ENCODE results near the gene TBC1D24.

The TBC1D24 gene

DNA sequence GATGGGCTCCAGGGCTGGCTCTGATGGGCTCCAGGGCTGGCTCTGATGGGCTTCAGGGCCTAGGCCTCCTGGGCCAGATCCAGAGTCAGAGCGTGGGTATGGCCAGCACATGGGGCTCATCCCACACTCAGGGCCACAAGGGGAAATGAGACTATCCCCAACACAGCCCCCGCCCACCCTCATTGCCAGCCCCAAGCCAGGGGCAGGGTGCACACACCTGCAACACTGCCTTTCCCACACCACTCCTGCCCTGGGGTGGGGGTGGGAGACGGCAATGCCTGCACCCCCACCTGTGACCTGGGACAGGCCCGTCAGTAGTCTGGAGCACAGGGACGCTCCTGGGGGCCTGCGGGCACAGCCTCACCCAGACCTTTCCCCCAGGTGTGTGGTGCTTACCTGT lies 24.5 kb downstream of the TBC1D24 start:
- no peak for DNase-seq (ENCODE audit: low read depth)

DNA sequence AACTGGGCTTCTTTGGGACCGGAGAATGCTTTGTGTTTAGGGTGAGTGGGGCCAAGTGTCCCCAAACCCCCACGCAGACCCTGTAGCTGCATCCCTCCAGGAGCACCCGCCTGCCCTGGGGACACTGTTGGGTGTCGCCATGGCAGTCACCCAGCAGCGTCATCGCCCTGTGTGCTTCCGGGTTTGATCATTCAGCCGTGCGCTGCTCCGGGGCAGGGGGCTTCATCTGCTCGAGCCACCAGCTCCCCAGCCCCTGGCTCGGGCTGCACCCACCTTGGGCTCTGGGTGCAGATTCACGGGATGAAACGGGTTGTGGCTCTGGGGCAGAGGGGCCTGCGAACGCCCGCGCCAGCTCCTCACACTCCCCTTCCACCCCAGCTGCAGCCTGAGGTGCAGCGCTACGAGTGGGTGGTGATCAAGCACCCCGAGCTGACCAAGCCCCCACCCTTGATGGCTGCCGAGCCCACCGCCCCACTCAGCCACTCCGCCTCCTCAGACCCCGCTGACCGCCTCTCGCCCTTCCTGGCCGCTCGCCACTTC lies 25.0 kb downstream of the TBC1D24 start:
- DNase-seq (ENCODE audit: low read depth): no peak

DNA sequence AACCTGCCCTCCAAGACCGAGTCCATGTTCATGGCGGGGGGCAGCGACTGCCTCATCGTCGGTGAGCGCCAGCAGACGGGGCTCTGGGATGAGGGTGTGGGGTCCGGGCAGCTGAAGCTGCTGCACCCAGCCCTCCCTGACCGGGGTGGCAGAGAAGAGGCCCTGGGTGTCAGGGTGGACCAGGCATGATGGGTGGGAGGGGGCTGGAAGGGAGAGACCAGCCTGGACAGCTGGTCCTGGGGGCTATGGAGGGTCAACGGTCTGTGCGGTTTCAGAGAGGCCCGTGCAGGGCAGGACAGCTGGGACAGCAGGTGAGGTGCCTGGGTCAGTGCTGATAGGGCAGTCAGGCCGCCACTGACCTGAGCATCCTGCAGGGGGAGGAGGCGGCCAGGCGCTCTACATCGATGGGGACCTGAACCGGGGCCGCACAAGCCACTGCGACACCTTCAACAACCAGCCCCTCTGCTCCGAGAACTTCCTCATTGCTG lies 25.5 kb downstream of the TBC1D24 start:
- no peak for DNase-seq (ENCODE audit: low read depth)

DNA sequence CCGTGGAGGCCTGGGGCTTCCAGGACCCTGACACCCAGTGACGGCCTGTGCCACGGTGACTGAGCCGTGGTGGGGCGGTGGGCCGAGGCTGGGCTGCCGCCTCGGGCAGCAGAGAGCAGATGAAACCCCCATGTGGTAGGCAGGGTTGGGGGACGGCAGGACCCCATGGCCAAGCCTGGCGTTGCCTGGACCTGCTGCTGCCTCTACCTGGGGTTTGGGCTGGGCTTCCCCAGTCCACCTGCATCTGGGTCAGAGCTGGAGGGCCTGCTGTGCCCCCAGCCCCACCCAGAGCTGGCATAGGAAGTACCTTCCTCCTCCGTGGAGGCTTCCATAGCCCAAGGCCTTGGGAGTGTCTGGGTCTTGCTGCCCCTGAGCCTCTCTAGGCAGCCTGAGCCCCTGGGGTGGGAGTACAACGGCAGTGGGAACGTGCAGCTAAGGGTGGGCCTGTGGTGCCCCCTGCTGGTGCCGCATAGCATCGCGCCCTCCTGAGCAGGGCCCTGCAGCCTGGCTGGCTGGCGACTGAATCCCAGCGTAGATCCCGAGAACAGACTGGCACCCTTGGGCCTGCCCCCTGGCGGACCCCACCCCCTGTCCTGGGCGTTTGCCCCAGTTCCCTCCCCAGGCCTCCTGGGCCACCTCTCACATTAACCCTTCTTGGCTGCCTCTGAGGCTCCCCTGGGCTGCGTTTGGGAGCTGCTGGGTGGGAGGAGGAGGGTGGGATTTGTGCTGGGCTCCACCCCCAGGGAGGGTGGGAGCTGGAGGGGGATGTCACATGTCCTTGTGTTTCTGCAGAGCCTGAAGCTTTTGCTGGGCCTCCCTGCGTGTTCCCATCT lies 26.2 kb downstream of the TBC1D24 start:
- peak; percentile 74 for DNase-seq (ENCODE audit: low read depth)

DNA sequence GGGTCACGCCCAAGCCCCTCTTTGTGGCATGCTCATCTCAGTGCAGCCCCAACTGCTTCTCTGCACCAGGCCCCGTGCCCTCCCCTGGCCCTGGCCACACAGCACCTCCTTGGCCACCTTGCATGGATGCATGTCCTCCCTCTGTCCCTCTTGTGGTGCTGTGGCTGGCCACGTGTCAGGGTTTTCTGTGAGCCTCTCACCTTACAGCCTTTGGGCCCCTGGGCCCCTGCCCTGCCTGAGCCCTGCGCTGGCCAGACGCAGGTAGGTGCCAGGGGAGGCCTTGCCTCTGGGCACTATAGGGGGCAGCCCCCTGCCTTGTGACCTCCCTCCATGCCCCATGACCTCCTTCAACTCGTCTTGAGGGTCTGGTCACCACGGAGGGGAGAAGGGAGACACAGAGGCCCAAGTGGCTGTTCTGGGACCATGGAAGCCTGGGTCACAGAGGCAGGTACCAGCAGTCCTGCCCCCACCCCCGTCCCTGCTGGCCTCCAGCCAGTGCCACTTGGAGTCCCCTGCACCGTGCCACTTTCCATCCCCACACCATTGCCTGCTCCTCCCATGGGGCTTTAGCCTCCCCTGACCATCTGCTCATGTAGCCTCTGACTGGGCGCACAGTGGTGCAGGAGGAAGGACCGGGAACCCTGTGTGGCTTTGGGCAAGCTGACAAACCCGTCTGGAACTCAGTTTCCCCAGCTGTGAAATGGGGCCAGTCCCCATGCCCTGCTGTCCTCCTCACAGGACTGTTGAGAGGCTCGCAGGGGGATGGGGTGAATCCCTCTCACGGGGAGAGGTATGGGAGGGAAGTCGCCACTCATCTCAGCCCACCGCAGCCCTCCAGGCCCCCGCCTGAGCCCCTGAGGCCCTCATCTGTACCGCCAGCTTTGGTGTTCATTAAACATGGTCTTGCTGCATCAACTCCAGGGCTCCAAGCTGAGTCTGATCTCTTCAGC lies 27.3 kb downstream of the TBC1D24 start:
- no peak for DNase-seq (ENCODE audit: low read depth)

DNA sequence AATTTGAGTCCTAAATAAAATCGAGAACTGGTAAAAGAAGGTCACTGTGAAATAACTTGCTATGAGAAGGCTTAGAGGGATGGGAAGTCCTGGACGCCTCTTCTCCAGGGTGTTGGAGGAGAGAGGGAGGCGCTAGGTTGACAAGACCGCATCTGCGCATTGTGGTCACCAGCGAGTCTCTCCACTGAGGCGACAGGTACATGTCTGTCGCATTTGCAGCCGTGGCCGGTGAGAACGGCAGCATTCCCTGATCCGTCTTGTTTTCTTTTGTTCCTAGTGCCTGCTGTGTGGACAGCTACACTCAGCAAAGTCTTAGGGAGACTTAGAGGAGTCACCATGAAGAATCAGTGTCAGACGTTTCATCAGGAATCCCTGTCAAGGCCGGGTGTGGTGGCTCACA lies 30.8 kb downstream of the TBC1D24 start:
- DNase-seq (ENCODE audit: low read depth): no peak

DNA sequence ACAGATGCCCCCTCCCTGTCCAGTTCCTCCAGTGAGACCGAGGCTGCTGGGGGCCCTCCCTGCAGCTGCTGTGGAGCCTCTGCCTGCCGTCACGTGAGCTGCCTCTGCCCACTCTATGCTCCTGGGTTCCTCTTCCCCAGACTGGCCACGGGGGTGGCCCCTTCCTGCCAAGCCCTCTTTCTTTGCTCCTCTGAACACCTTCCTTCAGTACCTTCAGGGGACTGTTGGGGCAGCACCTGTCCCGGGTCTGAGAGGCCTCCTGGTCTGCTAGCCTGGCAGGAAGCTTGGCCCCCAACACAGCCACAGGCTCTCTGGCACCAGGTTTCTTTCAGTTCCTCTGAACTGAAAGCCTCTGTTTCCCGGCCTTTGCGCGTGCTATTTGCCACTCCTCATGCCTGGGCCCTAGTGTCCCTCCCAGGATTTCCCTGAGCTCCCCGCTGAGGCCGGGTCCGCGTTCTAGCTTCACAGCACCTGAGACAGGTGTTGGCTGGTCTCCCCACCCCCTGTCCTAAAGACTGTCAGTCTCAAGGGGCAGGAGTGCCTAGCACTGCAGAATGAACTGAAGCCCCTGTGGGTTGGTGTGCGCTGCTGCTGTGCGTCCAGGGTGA lies 32.2 kb downstream of the TBC1D24 start:
- DNase-seq (ENCODE audit: low read depth): no peak

DNA sequence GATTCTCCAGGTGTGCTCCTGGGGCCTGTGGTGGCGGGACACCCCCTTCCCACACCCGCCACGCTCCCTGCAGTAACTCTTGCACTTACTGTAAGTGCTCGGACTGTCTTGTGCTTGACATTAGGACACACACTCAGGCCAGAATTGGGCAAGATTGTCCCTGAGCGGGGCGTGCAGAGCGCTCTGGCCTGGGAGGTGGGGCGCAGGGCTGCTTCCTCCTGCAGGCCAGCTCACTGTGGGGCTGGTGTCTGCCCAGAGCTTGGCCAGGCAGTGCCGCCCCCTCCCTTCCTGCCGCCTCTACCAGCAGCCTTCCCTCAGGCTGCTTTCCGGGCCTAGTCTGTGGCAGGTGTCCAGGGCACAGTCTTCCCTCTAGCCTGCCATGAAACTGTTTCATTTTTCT lies 32.7 kb downstream of the TBC1D24 start:
- no peak for DNase-seq (ENCODE audit: low read depth)

DNA sequence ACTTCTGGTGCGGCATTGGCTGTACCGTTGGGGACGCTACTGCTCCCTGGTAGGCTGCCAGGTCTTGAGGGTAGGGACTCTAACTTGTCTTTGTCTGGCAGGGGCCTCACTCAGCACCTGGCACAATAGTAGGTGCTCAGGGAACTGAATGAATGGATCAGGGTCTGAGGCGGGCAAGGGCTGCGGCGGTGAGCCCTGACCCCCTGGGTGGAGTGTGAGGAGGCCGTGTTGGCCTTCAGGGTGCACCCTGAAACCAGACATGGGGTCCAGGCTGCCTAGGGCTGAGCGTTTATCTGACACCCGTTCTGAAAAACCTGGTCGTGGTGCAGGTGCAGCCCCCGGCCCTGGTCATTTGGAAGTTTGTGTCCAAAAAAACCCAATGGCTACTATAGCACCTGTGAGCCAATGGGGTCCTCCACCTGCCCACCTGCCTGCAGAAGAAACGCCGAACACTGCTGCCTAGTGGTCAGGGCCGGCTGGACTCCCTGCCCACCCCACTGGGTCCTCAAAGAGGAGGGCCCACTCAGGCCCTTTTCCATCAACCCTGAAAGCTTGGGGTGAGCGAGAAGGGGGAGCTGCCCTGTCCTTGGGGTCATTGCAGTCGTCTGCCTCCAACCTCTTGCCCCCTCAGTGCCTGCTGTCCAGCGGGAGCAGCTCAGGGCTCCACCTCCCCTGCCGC lies 33.9 kb downstream of the TBC1D24 start:
- DNase-seq (ENCODE audit: low read depth): no peak

DNA sequence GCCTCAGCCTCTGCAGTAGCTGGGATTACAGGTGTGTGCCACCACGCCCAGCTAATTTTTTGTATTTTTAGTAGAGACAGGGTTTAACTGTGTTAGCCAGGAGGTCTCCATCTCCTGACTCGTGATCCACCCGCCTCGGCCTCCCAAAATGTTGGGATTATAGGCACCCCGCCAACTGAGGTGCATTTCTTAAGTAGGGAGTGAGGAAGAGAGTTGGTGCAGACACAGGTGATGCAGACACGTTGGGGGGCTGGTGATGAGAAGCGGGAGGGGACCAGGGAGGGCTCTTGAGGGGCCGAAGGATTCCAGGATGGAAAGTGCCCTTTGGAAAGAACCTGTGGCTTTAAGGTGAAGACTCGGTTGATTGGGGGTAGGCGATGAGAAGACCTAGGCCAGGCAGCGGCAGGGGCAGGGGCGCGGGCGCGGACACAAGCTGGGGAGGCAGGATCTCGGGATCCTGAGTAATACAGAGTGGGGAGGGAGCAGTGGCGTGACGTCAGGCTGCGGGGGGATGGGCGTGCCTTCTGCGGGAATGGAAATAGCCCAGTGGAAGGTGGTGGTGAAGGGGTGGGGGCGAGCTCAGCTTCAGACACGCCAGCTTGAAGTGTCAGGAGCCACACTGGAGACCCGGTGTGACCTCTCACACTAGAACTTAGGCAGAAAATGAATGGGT lies 36.3 kb downstream of the TBC1D24 start:
- DNase-seq (ENCODE audit: low read depth): no peak

DNA sequence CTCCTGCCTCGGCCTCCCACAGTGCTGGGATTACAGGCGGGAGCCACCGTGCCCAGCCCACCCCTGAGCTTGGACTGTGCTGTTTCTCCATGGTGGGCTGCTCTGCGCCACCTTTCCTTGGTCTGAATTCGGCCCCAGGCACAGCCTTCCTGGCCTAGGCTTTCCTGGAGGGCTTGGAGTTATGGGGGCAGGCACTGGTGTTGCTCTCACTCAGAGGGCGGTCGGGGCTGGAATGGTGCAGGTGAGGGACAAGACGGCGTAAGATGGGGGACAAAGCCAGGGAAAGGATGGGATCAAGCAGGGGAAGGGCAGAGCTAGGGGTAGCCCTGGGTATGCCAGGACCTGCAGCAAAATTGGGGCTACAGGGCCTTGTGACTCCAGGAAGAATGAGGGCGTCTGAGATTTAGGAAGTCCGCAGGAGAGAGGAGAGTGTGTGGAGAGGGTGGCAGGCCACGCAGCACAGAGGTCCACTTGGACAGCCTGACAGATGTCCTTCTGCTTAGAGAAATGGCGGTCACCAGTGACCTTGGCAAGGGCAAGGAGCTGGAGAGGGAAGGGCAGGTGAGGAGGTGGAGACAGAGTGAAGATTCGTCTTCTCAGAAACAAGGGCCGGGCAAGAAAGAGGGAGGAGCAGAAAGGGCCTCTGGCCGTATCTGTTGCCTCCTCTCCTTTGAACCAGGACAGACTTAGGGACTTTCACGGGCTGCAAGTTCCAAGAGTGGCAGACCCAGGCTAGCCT lies 37.2 kb downstream of the TBC1D24 start:
- no peak for DNase-seq (ENCODE audit: low read depth)

DNA sequence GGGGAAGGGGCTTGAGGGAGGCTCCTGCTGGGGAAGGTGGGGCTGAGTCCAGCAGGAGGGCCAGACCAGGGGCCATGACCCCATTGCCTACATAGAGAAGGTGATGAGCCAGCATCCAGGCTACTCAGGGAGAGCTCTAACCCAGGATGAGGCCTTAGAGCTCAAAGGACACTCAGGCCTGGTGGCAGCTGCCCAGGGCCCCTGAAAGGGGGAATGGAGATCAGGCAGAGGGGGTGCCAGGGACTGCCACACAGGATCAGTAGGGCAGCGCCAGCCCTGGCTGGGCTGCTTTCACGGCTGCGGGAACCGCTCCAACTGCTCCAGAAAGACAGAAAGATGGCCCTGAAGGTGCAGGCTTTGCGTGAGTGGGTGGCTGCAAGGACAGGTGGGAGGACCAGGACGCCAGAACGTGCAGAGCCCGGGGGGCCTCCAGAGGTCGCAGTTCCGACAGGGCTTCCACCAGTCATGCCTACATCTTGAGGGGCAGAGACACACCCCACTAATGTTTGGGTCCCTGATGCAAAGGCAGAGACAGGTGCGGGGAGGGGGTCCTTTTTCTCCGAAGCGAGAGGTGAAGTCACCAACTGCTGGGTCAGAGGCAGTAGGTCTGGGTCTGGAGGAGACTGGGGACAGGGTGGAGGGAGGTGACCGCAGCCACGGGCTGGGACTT lies 37.9 kb downstream of the TBC1D24 start:
- no peak for DNase-seq (ENCODE audit: low read depth)

DNA sequence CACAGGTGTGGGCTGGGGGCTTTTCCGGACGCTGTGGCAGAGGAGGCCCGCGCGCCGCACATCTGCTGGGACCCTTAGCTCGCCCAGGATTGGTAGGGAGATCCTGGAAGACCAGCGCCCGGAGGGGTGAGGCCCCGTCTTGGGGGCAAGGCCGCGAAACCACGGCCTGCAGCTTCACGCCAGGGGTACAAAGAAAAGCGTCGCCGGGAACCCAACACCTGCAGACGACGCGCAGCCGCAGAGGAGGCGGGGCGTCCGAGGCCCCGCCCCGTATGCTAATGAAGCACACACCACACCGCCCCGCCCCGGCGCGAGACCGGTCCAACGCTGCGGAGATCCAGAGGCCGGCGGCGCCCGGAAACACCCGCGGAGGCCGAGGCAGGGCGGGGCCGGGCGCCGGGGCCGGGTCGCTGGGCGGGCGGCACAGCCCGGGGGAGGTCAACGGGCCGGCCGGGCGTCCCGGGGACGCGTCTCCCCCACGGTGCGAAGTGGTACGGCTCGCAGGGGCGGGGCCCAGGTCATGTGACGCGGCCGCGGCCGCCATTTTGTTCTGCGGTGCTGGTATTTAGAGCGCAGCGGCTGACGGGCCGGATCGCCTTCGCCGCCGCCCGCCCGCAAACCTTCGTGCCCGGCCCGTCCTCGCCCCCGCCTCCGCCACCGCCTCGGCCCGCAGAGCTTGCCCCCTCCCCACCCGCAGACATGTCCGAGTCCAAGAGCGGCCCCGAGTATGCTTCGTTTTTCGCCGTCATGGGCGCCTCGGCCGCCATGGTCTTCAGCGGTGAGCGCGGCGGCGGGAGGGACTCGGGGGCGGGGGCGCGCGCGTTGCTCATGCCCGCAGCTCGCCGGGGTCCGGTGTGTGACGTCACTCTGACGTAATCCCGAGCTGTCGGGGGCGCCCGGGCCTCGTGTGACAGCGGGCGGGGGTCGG lies 38.7 kb downstream of the TBC1D24 start, which contains the start of gene ATP6V0C:
ATP6V0C (plus strand) TSS at position 548 of the 928 bp plus-strand sequence; CDS start at position 700, 152 bp downstream.
- DNase-seq (ENCODE audit: low read depth): peak; percentile 85

DNA sequence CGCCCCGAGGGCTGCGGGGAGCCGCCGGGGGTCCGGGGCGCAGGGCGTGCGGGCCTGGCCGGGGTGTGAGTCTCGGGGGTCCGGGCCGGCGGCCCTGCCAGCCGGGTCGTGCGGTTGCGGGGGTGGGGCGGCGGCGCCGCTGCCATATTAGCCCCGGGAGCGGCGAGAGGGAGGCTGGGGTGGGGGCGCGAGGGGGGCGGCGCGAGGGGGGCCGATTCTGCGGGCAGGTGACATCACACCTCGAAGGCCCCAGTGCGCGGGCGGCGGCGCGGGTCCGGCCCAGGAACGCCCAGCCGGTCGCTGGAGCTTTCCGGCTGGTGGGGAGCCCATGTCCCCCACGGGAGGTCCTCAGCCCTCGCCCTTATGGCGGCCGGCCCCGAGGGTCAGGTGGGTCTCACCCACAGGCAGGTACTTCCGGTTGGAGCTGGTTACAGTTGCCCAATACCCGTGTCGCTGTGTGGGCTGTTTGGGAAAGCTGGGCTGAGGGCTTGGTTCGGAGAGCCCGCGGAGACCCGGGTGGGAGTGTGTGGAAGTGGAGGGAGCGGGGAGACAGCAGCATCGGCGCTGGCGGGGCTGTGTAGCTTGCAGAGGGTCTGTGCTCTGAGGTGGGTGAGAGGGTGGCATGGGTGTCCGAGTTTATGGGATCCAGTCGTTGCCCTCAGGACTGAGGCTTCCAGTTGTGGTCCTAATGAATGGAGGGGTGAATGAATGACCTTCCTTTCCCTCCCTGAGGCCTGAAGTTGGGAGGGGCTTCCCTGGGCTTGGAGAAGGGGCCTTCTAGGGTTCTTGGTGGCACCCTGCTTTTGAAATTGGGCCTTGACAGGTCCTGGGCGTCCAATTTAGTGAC lies 39.6 kb downstream of the TBC1D24 start:
- no peak for DNase-seq (ENCODE audit: low read depth)

DNA sequence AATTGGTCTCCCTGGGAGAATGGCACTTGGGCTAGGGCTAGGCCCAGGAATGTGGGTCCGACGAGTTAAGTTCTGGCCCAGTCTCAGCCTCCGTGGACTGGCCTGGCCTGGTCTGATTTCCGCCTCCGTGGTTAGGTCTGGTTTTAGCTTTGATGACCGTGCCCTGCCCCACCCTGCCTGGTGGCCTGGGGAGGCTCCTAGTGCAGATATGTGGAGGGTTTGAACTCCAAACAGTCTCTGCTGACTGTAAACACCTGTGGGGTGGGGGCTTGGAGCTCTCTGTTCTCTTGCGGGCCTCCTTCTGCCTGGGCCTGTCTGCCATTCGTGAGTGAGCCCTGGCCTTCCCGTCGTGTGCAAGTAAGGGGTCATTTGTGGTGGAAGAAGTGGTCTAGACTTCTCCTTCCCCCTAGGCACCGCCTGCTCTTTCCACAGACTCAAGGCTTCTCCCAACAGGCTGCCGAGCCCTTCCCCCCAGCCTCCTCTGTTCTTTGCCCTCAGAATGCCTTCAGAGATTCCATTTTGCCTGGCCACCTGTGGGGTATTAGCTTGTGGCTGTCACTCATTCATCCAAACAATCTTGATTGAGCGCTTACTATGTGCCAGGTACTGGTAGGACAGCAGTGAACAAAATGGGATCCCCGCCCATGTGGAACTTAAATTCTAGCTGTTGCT lies 40.4 kb downstream of the TBC1D24 start:
- no peak for DNase-seq (ENCODE audit: low read depth)

DNA sequence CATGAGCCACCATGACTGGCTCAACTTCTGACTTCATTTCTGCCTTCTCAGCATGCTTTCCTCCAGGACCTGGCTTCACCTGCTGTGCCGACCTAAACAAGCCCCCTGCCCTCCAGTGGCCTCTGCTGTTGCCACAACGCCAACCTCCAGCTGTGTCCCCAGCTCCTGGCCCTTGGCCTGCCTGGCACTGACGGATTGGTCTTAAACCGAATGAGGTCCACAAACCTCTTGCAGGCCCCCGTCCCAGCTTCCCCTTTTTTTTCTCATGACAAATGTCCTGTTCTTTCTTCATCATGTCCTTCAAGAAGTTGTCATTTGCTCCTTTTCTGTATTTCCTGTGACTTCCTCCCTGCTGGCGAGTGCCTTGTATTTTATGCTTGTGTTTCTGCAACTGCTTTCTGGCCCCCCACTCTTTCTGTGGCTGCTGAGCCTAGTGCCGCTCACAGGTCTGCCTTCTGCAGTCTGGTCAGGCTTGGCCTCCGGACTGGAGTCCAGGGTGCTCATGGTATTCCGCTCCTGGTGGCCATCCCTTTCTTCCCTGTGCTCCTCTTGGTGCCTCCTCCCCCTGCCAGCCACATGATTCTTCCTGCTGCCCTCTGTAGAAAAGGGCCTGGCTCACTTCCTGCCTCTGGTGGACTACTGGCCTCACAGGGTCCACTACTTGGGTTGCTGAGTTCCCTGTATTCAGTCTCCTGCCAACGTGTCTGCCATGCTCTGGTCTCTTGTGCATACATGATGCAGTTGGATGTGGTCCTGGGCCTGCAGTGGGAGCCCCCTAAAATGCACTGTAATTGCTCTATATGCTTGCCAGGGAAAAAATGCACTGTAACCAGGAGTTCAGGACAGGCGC lies 41.7 kb downstream of the TBC1D24 start:
- no peak for DNase-seq (ENCODE audit: low read depth)
